Urothelium cell line (cell line): ENCODE measurements around the gene LRP1-AS.

ENCODE experiments used
- DNase-seq: peaks from one replicate; pipeline ENCODE4 v3.0.0; 2011; ENCODE audit warnings: low spot score, mixed read lengths
- FAIRE-seq: peaks from 2 replicates; lab custom pipeline; 2011; peaks lifted over from hg19 to GRCh38; lab: Jason Lieb, UNC

Gene LRP1-AS

DNA sequence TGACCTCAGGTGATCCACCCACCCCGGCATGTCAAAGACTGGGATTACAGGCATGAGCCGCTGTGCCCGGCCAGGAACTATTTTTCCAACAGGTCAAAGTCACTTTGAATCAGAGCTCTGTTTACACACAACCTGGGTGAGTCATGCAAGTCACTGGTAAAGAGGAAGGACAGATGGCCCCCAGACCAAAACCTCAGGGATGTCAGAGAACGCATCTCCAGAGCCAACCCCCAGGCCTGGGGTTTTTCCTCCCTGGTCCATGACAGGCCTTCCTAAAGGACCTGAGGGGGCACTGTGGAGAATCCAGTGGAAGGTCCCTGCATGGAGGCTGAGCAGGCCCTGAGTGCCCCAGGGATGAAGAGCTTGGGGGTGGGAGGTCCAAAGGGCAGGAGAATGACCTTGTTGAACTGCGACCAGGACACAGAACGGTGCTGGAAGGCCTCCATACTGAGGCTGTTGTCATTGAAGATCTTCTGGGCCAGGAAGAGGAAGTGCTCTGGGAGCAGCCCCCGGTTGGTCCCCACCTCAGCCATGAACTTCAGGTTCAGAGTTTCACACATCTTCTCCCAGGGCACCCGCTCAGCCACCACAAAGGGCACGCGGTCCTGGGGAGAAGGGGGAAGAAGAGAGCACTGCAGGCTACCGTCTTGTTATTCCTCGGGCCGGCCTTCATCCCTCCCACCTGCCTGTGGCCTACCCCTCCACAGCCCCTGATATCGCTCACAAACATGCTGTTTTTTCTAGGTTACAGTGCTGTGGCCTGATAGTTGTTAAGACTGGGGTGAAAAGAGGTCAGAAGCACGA lies 45.3 kb downstream of the LRP1-AS start:
- DNase-seq = no peak
- no peak for FAIRE-seq

DNA sequence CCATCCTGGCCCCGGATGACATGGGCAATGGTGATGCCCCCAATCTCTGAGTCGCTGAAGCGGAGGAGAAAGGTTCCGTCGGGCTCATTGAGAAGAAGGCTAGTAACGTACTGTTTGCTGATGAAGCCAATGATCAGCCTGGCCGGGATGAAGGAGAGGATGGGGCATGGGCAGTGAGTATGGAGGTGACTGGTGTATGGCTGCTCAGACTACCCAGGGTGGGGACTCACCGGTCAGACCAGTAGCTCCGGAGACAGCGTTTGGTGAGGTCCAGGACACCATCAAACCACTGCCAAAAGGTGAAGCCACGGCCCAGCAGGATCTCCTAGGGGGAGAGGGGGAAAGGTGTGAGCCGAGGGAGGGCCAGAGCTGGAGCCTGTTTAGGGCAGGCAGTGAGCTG lies 47.7 kb downstream of the LRP1-AS start:
- FAIRE-seq (no peak), DNase-seq (no peak)

- FAIRE-seq = no peak
- DNase-seq = no peak
These were observed 48.2 kb downstream of the LRP1-AS start for GRCh38 chr12:57099047-57099714.

DNA sequence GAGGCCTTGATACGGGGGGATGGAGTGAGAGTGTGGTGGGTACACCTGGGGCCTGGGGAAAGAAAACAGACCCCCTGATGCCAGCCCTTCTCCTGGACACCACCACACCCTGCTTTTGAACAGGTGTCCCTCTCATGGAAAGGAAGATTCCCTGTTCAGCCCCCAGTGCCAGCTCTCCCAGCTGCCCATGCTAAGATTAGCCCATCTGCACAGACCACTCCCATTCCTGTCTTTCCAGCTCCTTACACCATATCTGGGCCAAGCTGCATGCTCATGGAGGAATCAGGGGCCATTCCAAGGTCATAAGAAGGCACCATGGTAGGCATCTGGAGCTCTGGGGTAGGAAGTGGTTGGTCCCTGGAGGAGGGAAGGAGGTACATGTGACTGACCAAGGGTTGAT lies 48.9 kb downstream of the LRP1-AS start:
- DNase-seq = no peak
- FAIRE-seq = no peak

- FAIRE-seq = no peak
These were observed 49.9 kb downstream of the LRP1-AS start for GRCh38 chr12:57097554-57097835.

GRCh38 chr12:57096748-57097553 lies 50.5 kb downstream of the LRP1-AS start:
- DNase-seq (no peak), FAIRE-seq (no peak)

More at GRCh38 chr12:57097554-57097835, 49.9 kb downstream of the LRP1-AS start:
- DNase-seq = no peak

- FAIRE-seq = no peak
- no peak for DNase-seq
These were observed 51.3 kb downstream of the LRP1-AS start for GRCh38 chr12:57096099-57096572.

DNA sequence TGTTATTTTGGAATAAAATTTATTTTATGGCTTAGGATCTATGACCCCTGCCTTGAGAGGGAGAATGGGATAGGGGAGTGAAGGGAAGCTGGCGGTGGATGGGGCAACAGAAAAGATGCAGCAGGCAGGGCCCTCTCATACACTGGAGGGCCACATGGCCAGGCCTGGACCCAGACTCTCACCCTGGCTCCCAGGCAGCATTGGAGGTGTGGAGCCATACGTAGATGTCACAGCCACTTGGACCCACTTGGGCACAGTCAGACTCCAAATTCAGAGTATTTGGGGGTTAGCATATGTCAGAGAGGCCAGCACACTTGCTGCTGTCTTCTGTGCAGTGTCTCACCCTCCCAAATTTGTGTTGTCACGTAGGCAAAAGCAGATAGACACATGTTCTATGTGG lies 52.0 kb downstream of the LRP1-AS start:
- DNase-seq (no peak), FAIRE-seq (no peak)
